Erythroblast (primary cell): ENCODE data around the gene IL1RAPL1.

Source experiments
- GATA1 ChIP-seq: IDR thresholded peaks from 2 replicates; pipeline ENCODE4 v1.6.1; 2011; ENCODE audit warnings: low read depth, mild to moderate bottlenecking, control low read depth, low read length, moderate library complexity
- POLR2A ChIP-seq: IDR thresholded peaks from 2 replicates; pipeline ENCODE4 v1.6.1; 2011; ENCODE audit warnings: mild to moderate bottlenecking, low read length

- TF ChIP-seq POLR2A (no peak), GATA1 (no peak)
Measured at GRCh38 chrX:29023207-29023606, 436.0 kb downstream of the IL1RAPL1 start.
